Activated CD4-positive, alpha-beta T cell treated with anti-CD3 and anti-CD28 coated beads, Interleukin-2, Interleukin-4, amounts not matched to agents 100 ng/mL and 50 ng/mL, durations not matched to agents 16 hours and 8 hours (primary cell): ENCODE data around the gene IDUA.
"Not testable (repeated sequence)": the region's sequence is repeated elsewhere in the genome, so short reads cannot be mapped to it uniquely, and the experiment has no call there.

Experiments
- DNase-seq: peaks from one replicate; pipeline ENCODE4 v3.0.0-alpha.2; 2020; ENCODE audit warnings: low spot score

The IDUA gene

DNA sequence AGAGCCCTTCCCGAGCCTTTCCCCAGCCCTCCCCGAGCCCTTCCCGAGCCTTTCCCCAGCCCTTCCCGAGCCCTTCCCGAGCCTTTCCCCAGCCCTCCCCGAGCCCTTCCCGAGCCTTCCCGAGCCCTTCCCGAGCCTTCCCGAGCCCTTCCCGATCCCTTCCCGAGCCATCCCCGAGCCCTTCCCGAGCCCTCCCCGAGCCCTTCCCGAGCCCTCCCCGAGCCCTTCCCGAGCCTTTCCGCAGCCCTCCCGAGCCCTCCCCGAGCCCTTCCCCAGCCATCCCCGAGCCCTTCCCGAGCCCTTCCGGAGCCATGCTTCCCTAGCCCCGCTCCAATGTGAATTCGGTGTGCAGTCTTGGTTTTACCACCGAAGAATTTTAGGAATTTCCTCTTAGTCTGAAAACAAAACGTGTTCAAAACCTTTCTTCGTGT is 59.8 kb downstream of the IDUA start:
- not testable (repeated sequence) for DNase-seq

DNA sequence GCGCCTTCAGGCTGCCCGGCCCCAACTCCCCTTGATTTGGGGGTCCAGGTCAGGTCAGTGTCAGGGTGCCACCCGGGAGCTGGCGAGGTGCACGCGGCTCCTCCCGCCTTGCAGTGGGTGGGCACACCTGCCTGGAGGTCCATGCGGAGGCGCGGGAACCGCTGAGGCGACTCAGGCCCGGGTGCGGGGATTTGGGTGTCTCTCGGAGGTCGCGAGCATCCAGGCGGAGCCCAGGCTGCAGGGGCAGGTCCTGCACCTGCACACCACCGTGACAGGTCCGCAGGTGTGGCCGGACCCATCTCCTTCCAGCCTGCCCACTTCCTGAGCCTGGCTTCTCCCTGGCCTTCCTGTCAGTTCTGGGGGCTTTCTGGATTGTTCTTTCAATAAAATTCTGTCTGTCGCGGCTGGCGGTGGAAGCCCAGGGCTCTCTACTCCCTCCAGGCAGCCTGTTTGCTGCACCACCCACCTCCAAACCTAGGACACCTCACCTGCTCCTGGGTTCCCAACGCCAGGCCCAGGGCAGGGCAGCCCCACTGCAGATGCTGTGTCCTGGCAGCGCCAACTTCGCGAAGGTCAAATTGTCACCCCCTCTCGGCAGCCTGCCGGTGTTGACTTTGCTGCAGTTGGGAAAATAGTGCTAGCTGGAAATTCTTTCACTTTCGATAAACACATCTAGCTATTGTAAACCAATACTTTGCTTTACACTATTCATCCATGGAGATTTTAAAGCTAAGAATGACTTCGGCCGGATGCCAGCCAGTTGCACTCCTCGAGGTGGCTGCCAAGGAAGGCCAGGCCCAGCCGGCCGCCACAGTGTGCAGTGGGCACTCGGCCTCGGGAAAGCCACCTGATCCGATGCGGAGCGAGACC is 60.5 kb downstream of the IDUA start:
- DNase-seq = no peak

DNA sequence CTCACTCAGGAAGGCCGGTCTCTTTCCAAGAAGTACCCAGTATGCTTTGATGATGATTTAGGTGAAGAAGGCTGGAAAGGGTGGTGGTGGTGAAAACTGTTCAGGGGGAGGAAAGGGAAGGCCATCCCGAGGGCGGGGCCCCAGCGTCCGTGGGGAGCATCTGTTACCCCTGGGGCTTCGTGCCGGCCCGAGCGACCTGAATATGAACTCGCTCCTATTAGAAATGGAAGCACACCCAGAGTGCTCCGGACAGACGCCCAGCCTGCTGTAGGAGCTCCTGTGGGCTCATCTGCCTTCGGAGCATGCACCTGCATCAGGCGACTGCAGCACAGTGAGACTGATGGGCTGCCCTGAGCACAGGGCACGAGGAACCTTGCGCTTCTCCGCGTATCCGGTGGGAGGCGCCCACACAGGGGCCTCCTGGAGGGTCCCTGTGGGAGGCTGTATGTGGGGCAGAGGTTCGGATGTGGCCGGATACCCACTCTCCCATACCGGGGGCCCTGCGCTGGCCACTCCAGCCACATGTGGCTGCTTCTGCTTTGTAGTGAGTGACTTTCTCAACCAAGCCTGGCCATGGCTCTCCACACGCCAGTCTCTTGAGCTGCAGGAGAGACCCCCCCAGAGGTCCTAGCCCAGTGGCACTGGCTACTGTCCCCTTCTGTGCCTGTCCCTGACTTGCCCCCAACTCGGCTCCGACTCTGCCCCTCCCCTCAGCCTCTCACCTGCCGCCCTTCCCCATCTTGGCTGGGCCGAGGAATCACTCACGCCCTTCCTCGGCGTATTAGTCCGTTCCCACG is 61.3 kb downstream of the IDUA start:
- DNase-seq = no peak

DNA sequence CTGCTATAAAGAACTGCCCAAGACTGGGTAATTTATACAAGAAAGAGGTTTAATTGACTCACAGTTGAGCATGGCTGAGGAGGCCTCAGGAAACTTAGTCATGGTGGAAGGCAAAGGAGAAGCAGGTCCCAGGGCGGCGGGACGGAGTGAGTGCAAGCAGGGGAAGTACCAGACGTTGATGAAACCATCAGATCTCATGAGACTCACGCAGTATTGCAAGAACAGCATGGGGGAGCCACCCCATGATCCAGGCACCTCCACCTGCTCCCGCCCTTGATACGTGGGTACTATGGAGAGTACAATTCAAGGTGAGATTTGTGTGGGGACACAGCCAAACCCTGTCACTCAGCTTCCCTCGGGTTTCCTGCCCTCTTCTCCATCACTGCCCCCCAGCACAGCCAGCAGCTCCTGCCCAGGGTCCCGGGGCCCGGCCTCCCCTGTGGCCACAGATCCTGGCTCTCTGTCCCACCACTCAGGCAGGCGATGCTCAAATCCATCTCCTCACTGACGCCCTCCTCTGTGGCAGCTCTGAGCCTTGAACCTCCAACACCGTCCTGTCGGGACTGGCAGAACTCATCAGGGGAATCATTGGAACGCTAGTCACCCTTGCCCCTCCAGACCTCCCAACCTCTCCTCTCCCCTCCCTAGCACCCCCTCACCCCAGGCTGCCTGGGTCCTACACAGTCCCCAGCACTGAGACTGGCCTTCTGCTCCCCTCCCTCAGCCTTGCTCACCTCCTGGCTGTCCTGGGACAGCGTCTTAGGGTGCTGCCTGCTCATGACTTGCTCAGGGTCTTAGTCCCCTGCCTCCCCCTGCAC is 62.1 kb downstream of the IDUA start:
- no peak for DNase-seq

DNA sequence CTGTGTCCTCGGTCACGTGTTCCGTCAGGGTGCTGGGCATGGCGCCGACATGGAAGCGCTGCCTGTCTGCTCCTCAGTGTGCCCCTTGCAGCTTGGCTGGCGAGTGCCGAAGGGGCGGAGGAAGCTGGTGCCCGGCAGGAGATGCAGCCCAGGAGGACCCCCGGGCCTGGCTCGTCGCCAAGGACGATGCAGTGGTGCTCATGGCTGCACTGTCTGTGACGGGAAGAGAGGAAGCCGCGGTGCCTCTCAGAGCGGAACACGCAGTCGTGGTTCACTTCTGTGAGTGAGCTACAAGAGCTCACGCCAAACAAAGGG is 62.7 kb downstream of the IDUA start:
- DNase-seq = no peak

DNA sequence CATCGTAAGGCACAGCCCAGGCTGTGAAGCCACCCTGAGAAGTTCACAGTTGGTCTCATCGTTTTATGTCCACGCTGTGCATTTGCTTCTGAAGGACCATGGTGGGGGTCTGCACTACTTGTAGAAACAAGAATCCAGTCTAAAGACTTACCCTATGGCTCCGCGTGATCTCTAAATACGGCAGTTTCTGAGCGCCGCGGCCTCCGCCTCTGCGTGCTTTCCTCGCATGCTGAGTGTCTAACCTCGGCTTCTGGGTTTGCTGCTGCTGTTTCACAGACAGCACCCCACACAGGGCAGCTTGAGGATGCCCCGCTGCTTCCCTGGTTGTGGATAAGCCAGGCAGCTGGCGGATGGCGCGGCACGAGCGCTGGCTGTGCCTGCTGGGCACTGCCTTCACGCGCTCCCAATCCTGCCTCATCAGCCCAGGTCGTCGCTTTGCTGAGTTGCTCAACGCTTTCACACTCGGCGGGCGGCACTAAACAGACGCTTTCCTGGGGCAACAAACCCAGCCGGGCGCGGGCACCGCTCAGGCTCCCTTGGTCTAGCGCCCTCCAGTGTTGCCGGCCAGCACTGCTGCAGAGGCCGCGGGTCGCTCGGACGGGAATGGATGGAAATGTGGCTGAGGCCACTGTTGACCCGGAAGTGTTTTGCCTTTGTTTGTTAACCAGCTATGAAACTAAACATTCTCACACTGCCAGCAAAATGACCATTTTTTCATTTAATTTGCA is 63.8 kb downstream of the IDUA start:
- DNase-seq = no peak

DNA sequence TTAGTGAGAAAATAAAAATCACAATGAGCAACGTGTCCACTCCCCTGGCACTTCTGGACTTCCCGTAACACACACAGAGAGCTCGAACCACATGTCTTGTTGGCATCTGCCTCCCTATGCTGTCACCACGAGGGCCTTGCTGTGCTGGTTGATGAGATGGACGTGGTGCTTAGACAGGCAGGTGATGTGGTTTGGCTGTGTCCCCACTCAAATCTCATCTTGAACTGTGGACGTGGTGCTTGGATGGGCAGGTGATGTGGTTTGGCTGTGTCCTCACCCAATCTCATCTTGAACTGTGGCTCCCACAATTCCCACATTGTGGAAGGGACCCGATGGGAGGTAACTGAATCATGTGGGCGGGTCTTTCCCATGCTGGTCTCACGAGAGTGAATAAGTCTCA is 64.6 kb downstream of the IDUA start:
- no peak for DNase-seq

DNA sequence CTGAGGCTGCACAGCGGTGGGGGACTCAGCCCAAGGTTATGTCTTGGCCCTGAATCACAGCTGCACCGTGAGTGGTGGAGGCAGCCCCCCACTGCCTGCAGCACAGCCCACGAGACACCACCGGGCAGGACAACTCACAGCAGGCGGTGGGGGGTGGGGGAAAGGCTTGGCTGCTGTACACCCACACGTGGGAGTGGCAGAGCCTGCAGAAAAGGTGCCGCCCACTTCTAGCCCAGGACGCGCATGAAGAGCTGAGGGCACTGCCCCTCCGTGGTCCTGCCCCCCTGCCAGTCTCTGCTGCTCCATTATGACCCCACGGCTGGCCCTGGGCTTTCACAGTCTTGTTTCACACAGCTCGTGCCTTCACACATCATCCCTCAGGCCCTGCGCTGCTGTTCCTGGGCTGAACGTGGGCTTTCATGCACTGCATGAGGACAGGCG is 65.4 kb downstream of the IDUA start:
- no peak for DNase-seq

DNA sequence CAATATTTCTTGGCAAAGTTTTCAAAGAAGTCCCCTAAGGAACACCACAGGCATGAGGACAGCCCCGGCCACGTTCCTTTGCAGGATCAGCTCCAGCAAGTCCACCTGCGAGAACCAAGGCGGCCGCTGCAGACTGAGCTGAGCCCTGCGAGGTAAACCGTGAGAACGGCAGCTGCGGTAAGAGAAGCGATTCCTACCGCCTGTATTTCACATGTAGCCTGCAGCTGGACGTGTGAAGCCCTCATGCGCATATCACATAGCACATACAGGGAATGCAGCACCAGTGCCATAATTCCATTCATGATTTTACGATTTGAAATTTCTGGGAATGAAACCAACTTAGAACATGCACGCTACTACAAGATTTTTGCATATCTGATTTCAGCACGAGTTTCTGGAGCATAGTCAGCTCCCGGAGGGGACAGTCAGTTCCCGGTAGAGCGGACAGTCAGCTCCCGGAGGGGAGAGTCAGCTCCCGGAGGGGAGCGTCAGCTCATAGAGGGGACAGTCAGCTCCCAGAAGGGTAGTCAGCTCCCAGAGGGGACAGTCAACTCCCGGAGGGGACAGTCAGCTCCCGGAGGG is 66.3 kb downstream of the IDUA start:
- DNase-seq = no peak

DNA sequence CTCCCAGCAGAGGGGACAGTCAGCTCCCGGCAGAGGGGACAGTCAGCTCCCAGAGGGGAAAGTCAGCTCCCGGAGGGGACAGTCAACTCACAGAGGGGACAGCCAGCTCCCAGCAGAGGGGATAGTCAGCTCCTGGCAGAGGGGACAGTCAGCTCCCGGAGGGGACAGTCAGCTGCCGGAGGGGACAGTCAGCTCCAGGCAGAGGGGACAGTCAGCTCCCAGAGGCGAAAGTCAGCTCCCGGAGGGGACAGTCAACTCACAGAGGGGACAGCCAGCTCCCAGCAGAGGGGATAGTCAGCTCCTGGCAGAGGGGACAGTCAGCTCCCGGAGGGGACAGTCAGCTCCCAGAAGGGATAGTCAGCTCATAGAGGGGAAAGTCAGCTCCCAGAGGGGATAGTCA is 67.0 kb downstream of the IDUA start:
- DNase-seq = not testable (repeated sequence)
